ENCODE measurements around the gene STX1B.

GRCh38 chr16:30974348-30974747 lies 36.1 kb downstream of the STX1B start:
- TF ChIP-seq CTCF (IDR thresholded peaks at IDR 0.05; ENCODE audit: insufficient read depth, low read length, poor library complexity, severe bottlenecking) (no peak), EZH2phosphoT487 (conservative IDR thresholded peaks at IDR 0.05; ENCODE audit: low read length) (no peak)

Measured in SU-DHL-6 (cell line).